KMS-11 (cell line): Measurements from ENCODE around the gene GGCX.

Experiments used
- H2AFZ ChIP-seq: fragments of 200-600 bp; sonication (generic); 2 replicates; pipeline ENCODE4 v1.6.1; 2016; ENCODE audit warnings: antibody characterized with exemption, mixed run types, low read depth
- H3K27ac ChIP-seq: fragments of 200-600 bp; sonication (generic); 2 replicates; pipeline ENCODE4 v1.6.1; 2016; ENCODE audit warnings: mild to moderate bottlenecking, mixed run types
- H3K27me3 ChIP-seq: fragments of 200-600 bp; sonication (generic); 2 replicates; pipeline ENCODE4 v1.6.1; 2017; ENCODE audit warnings: mild to moderate bottlenecking, low read depth, mixed run types, moderate library complexity; ENCODE audit not compliant: insufficient read depth
- H3K36me3 ChIP-seq: fragments of 200-600 bp; sonication (generic); 2 replicates; pipeline ENCODE4 v1.6.1; 2017; ENCODE audit warnings: mild to moderate bottlenecking, mixed run types; ENCODE audit not compliant: insufficient read depth
- H3K4me1 ChIP-seq: fragments of 200-600 bp; sonication (generic); 2 replicates; pipeline ENCODE4 v1.6.1; 2016; ENCODE audit warnings: mild to moderate bottlenecking, low read depth, mixed run types; ENCODE audit not compliant: poor library complexity, severe bottlenecking
- H3K4me2 ChIP-seq: fragments of 200-600 bp; sonication (generic); 2 replicates; pipeline ENCODE4 v1.7.0; 2016; ENCODE audit warnings: mild to moderate bottlenecking, mixed run types
- H3K4me3 ChIP-seq: fragments of 200-600 bp; sonication (generic); IDR thresholded peaks from 2 replicates; pipeline ENCODE4 v1.6.1; 2017; ENCODE audit warnings: low read depth, low read length, mixed read lengths; ENCODE audit not compliant: insufficient read depth
- H3K79me2 ChIP-seq: fragments of 200-600 bp; sonication (generic); 2 replicates; pipeline ENCODE4 v1.6.1; 2016; ENCODE audit warnings: low read depth, mixed run types; ENCODE audit not compliant: insufficient read depth
- H3K9ac ChIP-seq: fragments of 200-600 bp; sonication (generic); 2 replicates; pipeline ENCODE4 v1.6.1; 2016; ENCODE audit warnings: mild to moderate bottlenecking, mixed run types
- H4K20me1 ChIP-seq: fragments of 200-600 bp; sonication (generic); 2 replicates; pipeline ENCODE4 v1.6.1; 2016; ENCODE audit warnings: mild to moderate bottlenecking, mixed run types; ENCODE audit not compliant: insufficient read depth
- CTCF ChIP-seq: fragments of 200-600 bp; sonication (generic); conservative IDR thresholded peaks from 2 replicates; pipeline ENCODE4 v1.6.1; 2017; ENCODE audit warnings: low read depth, mild to moderate bottlenecking, antibody characterized with exemption, low read length, moderate library complexity, mixed read lengths

Gene GGCX

DNA sequence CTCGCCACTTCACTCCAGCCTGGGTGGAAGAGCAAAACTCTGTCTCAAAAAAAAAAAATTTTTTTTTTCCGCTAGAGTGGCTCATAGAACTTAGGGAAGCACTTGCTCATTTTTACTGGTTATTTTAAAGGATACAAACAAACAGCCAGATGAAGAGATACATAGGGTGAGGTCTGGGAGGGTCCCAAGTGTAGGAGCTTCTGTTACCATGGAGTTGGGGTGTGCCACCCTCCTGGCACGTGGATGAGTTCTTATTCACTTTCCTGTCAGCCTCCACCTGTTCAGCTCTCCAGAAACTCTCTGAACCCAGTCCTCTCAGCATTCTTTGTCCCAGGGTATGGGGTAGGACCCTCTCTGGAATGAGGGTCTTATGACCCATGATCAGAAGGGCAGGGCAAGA, 27.2 kb downstream of the GGCX start:
- Histone ChIP-seq H4K20me1 (no peaks in the 10 kb centered on the region), H3K4me1 (peaks cover 9% of the 10 kb centered on the region), H3K79me2 (peaks cover 18% of the 10 kb centered on the region), H3K36me3 (no peaks in the 10 kb centered on the region), H2AFZ (no peak overlapping the region), H3K27me3 (no peaks in the 10 kb centered on the region), H3K4me2 (no peak overlapping the region), H3K4me3 (no peak overlapping the region), H3K9ac (no peak overlapping the region), H3K27ac (no peak overlapping the region)
- TF ChIP-seq CTCF, result no peak

DNA sequence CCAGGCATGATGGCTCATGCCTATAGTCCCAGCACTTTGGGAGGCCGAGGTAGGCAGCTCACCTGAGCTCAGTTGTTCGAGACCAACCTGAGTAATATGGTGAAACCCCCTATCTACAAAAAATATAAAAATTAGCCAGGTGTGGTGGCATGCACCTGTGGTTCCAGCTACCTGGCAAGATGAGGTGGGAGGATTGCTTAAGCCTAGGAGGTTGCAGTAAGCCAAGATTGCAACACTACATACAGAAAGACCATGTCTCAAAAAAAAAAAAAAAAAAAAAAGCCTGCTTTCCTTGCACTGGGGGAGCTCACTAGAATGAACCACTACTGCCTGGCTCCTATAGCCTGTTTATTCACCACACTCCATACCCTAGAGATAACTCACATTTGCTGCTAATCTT, 29.7 kb downstream of the GGCX start:
- Histone ChIP-seq H4K20me1 (no peaks in the 10 kb centered on the region), H3K79me2 (no peaks in the 10 kb centered on the region; the same call in 1 of the 2 replicates), H2AFZ (no peak overlapping the region), H3K4me2 (no peak overlapping the region), H3K9ac (no peak overlapping the region), H3K27ac (no peak overlapping the region), H3K4me3 (no peak overlapping the region), H3K27me3 (no peaks in the 10 kb centered on the region), H3K36me3 (no peaks in the 10 kb centered on the region), H3K4me1 (no peaks in the 10 kb centered on the region)
- TF ChIP-seq CTCF, result no peak

DNA sequence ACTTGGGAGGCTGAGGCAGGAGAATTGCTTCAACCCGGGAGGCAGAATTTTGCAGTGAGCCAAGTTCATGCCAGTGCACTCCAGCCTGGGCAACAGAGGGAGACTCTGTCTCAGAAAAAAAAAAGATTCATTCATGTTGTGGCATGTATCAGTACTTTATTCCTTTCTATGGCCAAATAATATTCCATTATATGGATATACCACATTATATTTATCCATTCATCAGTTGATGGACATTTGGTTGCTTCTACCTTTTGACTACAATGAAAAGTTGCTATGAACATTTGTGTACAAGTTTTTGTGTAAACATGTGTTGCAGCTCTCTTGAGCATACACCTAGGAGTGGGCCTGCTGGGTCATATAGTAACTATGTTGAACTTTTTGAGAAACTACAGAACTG, 31.5 kb downstream of the GGCX start:
- H3K36me3 ChIP-seq, result no peaks in the 10 kb centered on the region
- H3K4me2 ChIP-seq, result no peak overlapping the region
- H3K4me1 ChIP-seq, result no peaks in the 10 kb centered on the region
- no peak overlapping the region for H3K9ac ChIP-seq
- H3K79me2 ChIP-seq, result no peaks in the 10 kb centered on the region
- H3K4me3 ChIP-seq, result no peak overlapping the region
- no peak overlapping the region for H2AFZ ChIP-seq
- no peak for TF ChIP-seq CTCF
- no peak overlapping the region for H3K27ac ChIP-seq
- H3K27me3 ChIP-seq, result no peaks in the 10 kb centered on the region
- H4K20me1 ChIP-seq, result no peaks in the 10 kb centered on the region

DNA sequence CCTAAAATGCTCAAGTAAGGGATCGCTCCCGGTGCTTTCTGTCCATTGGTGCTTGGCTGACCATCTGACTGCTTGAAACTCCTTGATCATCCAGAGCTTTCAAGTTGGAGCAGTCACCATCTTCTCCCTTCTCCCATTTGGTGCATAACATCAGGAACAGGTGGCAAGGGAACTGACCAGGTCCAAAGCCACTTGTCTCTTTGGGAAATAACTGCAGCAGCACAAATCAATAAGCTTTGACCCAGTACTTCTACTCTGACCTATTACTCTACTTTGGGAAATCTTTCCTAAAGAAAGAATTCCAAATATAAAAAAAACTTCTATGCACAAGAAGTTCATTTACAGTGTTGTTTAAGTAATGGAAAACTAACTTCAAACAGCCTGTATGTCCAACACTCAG, 32.9 kb downstream of the GGCX start:
- no peak overlapping the region for H2AFZ ChIP-seq
- H3K4me3 ChIP-seq, result no peak overlapping the region
- H3K4me2 ChIP-seq, result no peak overlapping the region
- no peak for TF ChIP-seq CTCF
- H3K9ac ChIP-seq, result no peak overlapping the region
- no peak overlapping the region for H3K27ac ChIP-seq
- no peaks in the 10 kb centered on the region for H3K36me3 ChIP-seq
- H3K4me1 ChIP-seq, result no peaks in the 10 kb centered on the region
- H3K79me2 ChIP-seq, result no peaks in the 10 kb centered on the region
- H4K20me1 ChIP-seq, result no peaks in the 10 kb centered on the region
- H3K27me3 ChIP-seq, result no peaks in the 10 kb centered on the region

DNA sequence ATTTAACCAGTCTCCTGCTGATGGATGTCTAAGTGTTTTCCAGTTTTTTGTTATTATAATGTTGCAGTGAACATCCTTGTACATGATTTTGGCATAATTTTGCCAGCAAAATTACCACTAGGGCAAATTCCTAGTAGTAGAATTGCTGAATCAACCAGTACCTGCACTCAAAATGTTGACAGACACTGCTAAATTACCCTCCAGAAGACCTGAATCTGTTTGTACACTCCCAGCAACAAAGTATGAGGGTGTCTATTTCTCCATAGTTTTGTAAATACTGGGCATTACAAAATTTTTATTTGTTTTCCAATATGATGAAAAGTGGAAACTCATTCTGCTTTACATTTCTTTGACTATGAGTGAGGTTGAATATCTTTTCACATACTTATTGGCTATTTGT, 33.5 kb downstream of the GGCX start:
- TF ChIP-seq CTCF, result no peak

More for the DNA sequence above, 33.5 kb downstream of the GGCX start:
- Histone ChIP-seq H3K79me2 (no peaks in the 10 kb centered on the region), H3K4me2 (no peak overlapping the region), H2AFZ (no peak overlapping the region), H3K27ac (no peak overlapping the region), H3K4me3 (no peak overlapping the region), H3K4me1 (no peaks in the 10 kb centered on the region), H3K27me3 (no peaks in the 10 kb centered on the region), H3K9ac (no peak overlapping the region), H4K20me1 (no peaks in the 10 kb centered on the region), H3K36me3 (no peaks in the 10 kb centered on the region)
